OCI-LY7 (cell line): ENCODE measurements around the gene GRK5. TPM values are rescaled to one million over a fixed set of nuclear protein-coding genes. Genes with fewer than 3 reads are reported as not detected.
"Not testable (repeated sequence)": the region's sequence is repeated elsewhere in the genome, so short reads cannot be mapped to it uniquely, and the experiment has no call there.

Experiments used
- BruUV-seq: library from RNA; stranded (reverse); fragments of 400-500 nt; replicated peaks from 2 replicates; lab custom pipeline; 2021; lab: Mats Ljungman, UMichigan
- CTCF ChIA-PET: fragments of 300-600 bp; sonication (Branson Sonifier 250); formaldehyde crosslinking; loops from one replicate; lab custom pipeline; 2022; ENCODE audit warnings: antibody characterized with exemption; ENCODE audit not compliant: unreplicated experiment; lab: Charles Lee
- POLR2A ChIA-PET: fragments of 300-600 bp; sonication (Branson Sonifier 250); formaldehyde crosslinking; loops from one replicate; lab custom pipeline; 2022; ENCODE audit warnings: antibody characterized with exemption; lab: Charles Lee
- DNase-seq: peaks from one replicate; pipeline ENCODE4 v3.0.0-alpha.2; 2015; ENCODE audit warnings: low spot score
- H2AFZ ChIP-seq: fragments of 200-600 bp; sonication (generic), shearing (Covaris generic); 2 replicates; pipeline ENCODE4 v1.6.1; 2014; ENCODE audit warnings: mild to moderate bottlenecking, antibody characterized with exemption, low read length, moderate library complexity
- H3K27ac ChIP-seq: fragments of 200-600 bp; sonication (generic); 2 replicates; pipeline ENCODE4 v1.5.1; 2014; ENCODE audit warnings: mixed run types, low read depth, mild to moderate bottlenecking, moderate library complexity, low read length, inconsistent platforms; ENCODE audit not compliant: poor library complexity, severe bottlenecking
- H3K36me3 ChIP-seq: fragments of 200-600 bp; sonication (generic); 2 replicates; pipeline ENCODE4 v1.6.1; 2014; ENCODE audit warnings: mild to moderate bottlenecking, antibody characterized with exemption, low read length, moderate library complexity, mixed read lengths; ENCODE audit not compliant: insufficient read depth
- H3K4me1 ChIP-seq: fragments of 200-600 bp; sonication (generic); 2 replicates; pipeline ENCODE4 v1.5.1; 2014; ENCODE audit warnings: mild to moderate bottlenecking, low read length; ENCODE audit not compliant: insufficient read depth, poor library complexity, severe bottlenecking
- H3K4me2 ChIP-seq: fragments of 200-600 bp; sonication (generic); 2 replicates; pipeline ENCODE4 v1.6.1; 2014; ENCODE audit warnings: mild to moderate bottlenecking, low read length
- H3K4me3 ChIP-seq: fragments of 200-600 bp; sonication (generic); 2 replicates; pipeline ENCODE4 v1.5.1; 2014; ENCODE audit warnings: mild to moderate bottlenecking, low read depth, low read length; ENCODE audit not compliant: poor library complexity, severe bottlenecking
- H3K79me2 ChIP-seq: fragments of 200-600 bp; sonication (generic); 2 replicates; pipeline ENCODE4 v1.6.1; 2016; ENCODE audit warnings: low read depth, mild to moderate bottlenecking, low read length, moderate library complexity, mixed read lengths; ENCODE audit not compliant: insufficient read depth
- H3K9me2 ChIP-seq: fragments of 200-600 bp; sonication (generic); 2 replicates; pipeline ENCODE4 v1.6.1; 2016; ENCODE audit warnings: mild to moderate bottlenecking, low read length, mixed read lengths; ENCODE audit not compliant: insufficient read depth
- H3K9me3 ChIP-seq: fragments of 200-600 bp; sonication (generic); 2 replicates; pipeline ENCODE4 v1.6.1; 2014; ENCODE audit warnings: mild to moderate bottlenecking, mixed run types, low read length, mixed read lengths
- H4K20me1 ChIP-seq: fragments of 200-600 bp; sonication (generic); 2 replicates; pipeline ENCODE4 v1.6.1; 2014; ENCODE audit warnings: mild to moderate bottlenecking, antibody characterized with exemption, low read length, moderate library complexity, mixed read lengths; ENCODE audit not compliant: insufficient read depth
- CTCF ChIP-seq: fragments of 200-600 bp; sonication (generic); conservative IDR thresholded peaks from 2 replicates; pipeline ENCODE4 v1.5.1; 2014; ENCODE audit warnings: mild to moderate bottlenecking, antibody characterized with exemption, low read length, moderate library complexity, mixed read lengths
- EZH2phosphoT487 ChIP-seq: fragments of 200-600 bp; sonication (generic); IDR thresholded peaks from 2 replicates; pipeline ENCODE4 v1.6.1; 2018; ENCODE audit warnings: low read depth, borderline replicate concordance, mild to moderate bottlenecking, mixed run types, antibody characterized with exemption, low read length, moderate library complexity, mixed read lengths
- intact Hi-C: fragments of 100-400 bp; cut with micrococcal nuclease; formaldehyde crosslinking; loops from one replicate; pipeline ENCODE4 v1.10.0; 2022; ENCODE audit not compliant: unreplicated experiment
- total RNA-seq, 2 experiments: library from RNA; depleted of rRNA in 1 of 2; stranded (reverse); fragments of >200 nt in 1 of 2; shearing (Covaris generic) in 1 of 2; gene quantifications; 2 replicates each; pipeline ENCODE4 v1.2.3, GENCODE V29; 2014 to 2022

GRK5 gene
- total RNA-seq, 2 experiments from 2014 or later: 4.7 to 10.2 TPM

- Histone ChIP-seq H3K79me2 (no peaks in the 10 kb centered on the region), H3K4me2 (no peak overlapping the region), H3K27ac (no peak overlapping the region), H4K20me1 (no peaks in the 10 kb centered on the region), H3K4me1 (no peaks in the 10 kb centered on the region), H2AFZ (no peak overlapping the region), H3K4me3 (no peak overlapping the region), H3K9me2 (no peaks in the 10 kb centered on the region), H3K36me3 (no peaks in the 10 kb centered on the region), H3K9me3 (no peaks in the 10 kb centered on the region)
- POLR2A ChIA-PET: no interaction called here
- TF ChIP-seq EZH2phosphoT487 (no peak), CTCF (no peak)
- CTCF ChIA-PET: no interaction called here
- no peak for DNase-seq
- no TSS peak for BruUV-seq
- intact Hi-C loops: no loop called here
Measured at GRCh38 chr10:119257899-119258419, 50.6 kb downstream of the GRK5 start.

DNA sequence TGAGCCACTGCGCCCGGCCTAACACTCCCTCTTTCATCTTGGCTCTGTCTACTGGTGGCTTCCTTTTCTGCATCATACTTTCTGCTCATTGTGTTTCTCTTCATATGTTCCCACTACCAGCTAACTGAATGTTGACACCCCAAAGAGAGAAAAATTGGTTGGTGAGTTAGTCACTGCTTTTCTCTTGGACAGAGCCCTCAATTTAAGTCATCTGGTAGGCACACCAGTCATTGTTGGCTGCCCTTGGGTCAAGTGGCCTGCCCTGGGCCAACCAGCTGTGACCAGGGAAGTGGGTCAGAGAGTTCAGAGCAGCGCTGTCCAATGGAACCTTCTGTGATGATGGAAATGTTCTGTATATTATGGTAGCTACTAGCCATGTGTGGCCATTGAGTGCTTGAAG, 52.0 kb downstream of the GRK5 start:
- Histone ChIP-seq H3K36me3 (no peaks in the 10 kb centered on the region), H3K4me3 (no peak overlapping the region), H3K79me2 (no peaks in the 10 kb centered on the region), H2AFZ (no peak overlapping the region), H3K9me3 (no peaks in the 10 kb centered on the region), H4K20me1 (no peaks in the 10 kb centered on the region), H3K4me1 (no peaks in the 10 kb centered on the region), H3K27ac (no peak overlapping the region), H3K9me2 (no peaks in the 10 kb centered on the region), H3K4me2 (no peak overlapping the region)
- TF ChIP-seq EZH2phosphoT487 (no peak), CTCF (no peak)
- ChIA-PET POLR2A (interaction anchor here (1.2 kb wide), 1 partner anchor 9 kb away, joined by 3 read pairs; no protein-coding TSS in a partner anchor), CTCF (no interaction called here)
- BruUV-seq: no TSS peak
- intact Hi-C loops: no loop called here
- no peak for DNase-seq

GRCh38 chr10:119261016-119261415, 53.6 kb downstream of the GRK5 start:
- POLR2A ChIA-PET, CTCF ChIA-PET, H4K20me1 ChIP-seq, H3K27ac ChIP-seq, intact Hi-C loops, H2AFZ ChIP-seq, H3K4me2 ChIP-seq, H3K9me3 ChIP-seq, DNase-seq, H3K4me1 ChIP-seq, H3K9me2 ChIP-seq, H3K4me3 ChIP-seq, H3K79me2 ChIP-seq, H3K36me3 ChIP-seq, BruUV-seq: not testable (repeated sequence)
